HepG2 (cell line): ENCODE data around the gene ATXN1L. TPM values are rescaled to one million over a fixed set of nuclear protein-coding genes. Genes with fewer than 3 reads are reported as not detected.

ENCODE experiments used
- ASH2L ChIP-seq: fragments of 300-600, 200-600 bp; sonication (generic); IDR thresholded peaks from 2 replicates; pipeline ENCODE4 v1.7.0; 2017; ENCODE audit warnings: low read depth, mild to moderate bottlenecking, moderate library complexity, mixed read lengths, low read length; ENCODE audit not compliant: insufficient read length
- DNMT1 ChIP-seq: sonication (generic); formaldehyde crosslinking; IDR thresholded peaks from 2 replicates; pipeline ENCODE4 v1.5.1; 2020; ENCODE audit warnings: mild to moderate bottlenecking, missing genetic modification reagents
- GZF1 ChIP-seq: sonication (generic); formaldehyde crosslinking; IDR thresholded peaks from 2 replicates; pipeline ENCODE4 v1.5.1; 2020; ENCODE audit warnings: mild to moderate bottlenecking, missing genetic modification reagents
- JDP2 ChIP-seq: sonication (generic); formaldehyde crosslinking; IDR thresholded peaks from 2 replicates; pipeline ENCODE4 v1.8.1; 2022; ENCODE audit warnings: missing genetic modification reagents, borderline replicate concordance
- MZF1 ChIP-seq: sonication (generic); formaldehyde crosslinking; IDR thresholded peaks from 2 replicates; pipeline ENCODE4 v1.8.1; 2023; ENCODE audit warnings: mild to moderate bottlenecking, missing genetic modification reagents, borderline replicate concordance
- NCOA1 ChIP-seq: sonication (generic); formaldehyde crosslinking; IDR thresholded peaks from 2 replicates; pipeline ENCODE4 v1.9.0; 2021; ENCODE audit warnings: missing genetic modification reagents
- PLRG1 ChIP-seq: fragments of 450-650 bp; conservative IDR thresholded peaks from 2 replicates; pipeline ENCODE4 v1.6.1; 2016
- REL ChIP-seq: sonication (generic); formaldehyde crosslinking; conservative IDR thresholded peaks from 2 replicates; pipeline ENCODE4 v1.8.0; 2022; ENCODE audit warnings: mild to moderate bottlenecking, missing genetic modification reagents, moderate library complexity
- SP140L ChIP-seq: sonication (generic); formaldehyde crosslinking; IDR thresholded peaks from 2 replicates; pipeline ENCODE4 v1.4.0; 2020; ENCODE audit warnings: missing genetic modification reagents, borderline replicate concordance
- TAF1 ChIP-seq: sonication (generic); formaldehyde crosslinking; IDR thresholded peaks from 2 replicates; pipeline ENCODE4 v1.4.0; 2020; ENCODE audit warnings: missing genetic modification reagents
- ZBTB42 ChIP-seq: sonication (generic); formaldehyde crosslinking; IDR thresholded peaks from 2 replicates; pipeline ENCODE4 v1.5.0; 2020; ENCODE audit warnings: mild to moderate bottlenecking, missing genetic modification reagents
- ZNF138 ChIP-seq: sonication (generic); formaldehyde crosslinking; IDR thresholded peaks from 2 replicates; pipeline ENCODE4 v1.5.0; 2020; ENCODE audit warnings: mild to moderate bottlenecking, low read depth, missing genetic modification reagents
- ZNF329 ChIP-seq: sonication (generic); formaldehyde crosslinking; IDR thresholded peaks from 2 replicates; pipeline ENCODE4 v1.9.0; 2021; ENCODE audit warnings: low read depth, mild to moderate bottlenecking, missing genetic modification reagents
- ZNF333 ChIP-seq: sonication (generic); formaldehyde crosslinking; IDR thresholded peaks from 2 replicates; pipeline ENCODE4 v1.4.0; 2020; ENCODE audit warnings: mild to moderate bottlenecking, missing genetic modification reagents, borderline replicate concordance
- ZNF547 ChIP-seq: sonication (generic); formaldehyde crosslinking; IDR thresholded peaks from 2 replicates; pipeline ENCODE4 v1.5.1; 2020; ENCODE audit warnings: mild to moderate bottlenecking, missing genetic modification reagents
- ZNF75D ChIP-seq: sonication (generic); formaldehyde crosslinking; IDR thresholded peaks from 2 replicates; pipeline ENCODE4 v1.8.1; 2023; ENCODE audit warnings: missing genetic modification reagents, mild to moderate bottlenecking, borderline replicate concordance
- polyA plus RNA-seq, 8 experiments: library from polyadenylated mRNA; depleted of rRNA in 3 of 8; stranded (reverse) in 7 of 8; unstranded in 1 of 8; fragments of >200 nt; fragmentation: Illumina TruSeq in 4 of 8; extraction: Trizol in 4 of 8; gene quantifications; 2 replicates each; pipeline versions ENCODE4 v1.2.1 to v1.2.3, GENCODE V29; 2011 to 2016; ENCODE audit warnings: low read depth in 4 of 8, missing spikeins in 1 of 8, mixed read lengths in 1 of 8; ENCODE audit not compliant: insufficient read depth in 1 of 8
- total RNA-seq, 5 experiments: library from RNA; depleted of rRNA; stranded (reverse); fragments of >200 nt; fragmentation: Illumina TruSeq; extraction: Trizol; gene quantifications; 2 replicates each; pipeline ENCODE4 v1.2.3, GENCODE V29; 2016; ENCODE audit warnings: low read depth in 1 of 5
- TF ChIP-seq, protein P1 (sequence below): sonication (generic); formaldehyde crosslinking; IDR thresholded peaks from 2 replicates; pipeline ENCODE4 v1.4.0; 2020; ENCODE audit warnings: mild to moderate bottlenecking, low read depth, missing genetic modification reagents
- TF ChIP-seq, protein P2 (sequence below): sonication (generic); formaldehyde crosslinking; IDR thresholded peaks from 2 replicates; pipeline ENCODE4 v1.4.0; 2020; ENCODE audit warnings: missing genetic modification reagents, borderline replicate concordance
- TF ChIP-seq, protein P3 (sequence below): sonication (generic); formaldehyde crosslinking; IDR thresholded peaks from 2 replicates; pipeline ENCODE4 v1.5.0; 2020; ENCODE audit warnings: missing genetic modification reagents
- TF ChIP-seq, protein P4 (sequence below): sonication (generic); formaldehyde crosslinking; IDR thresholded peaks from 2 replicates; pipeline ENCODE4 v1.4.0; 2020; ENCODE audit warnings: missing genetic modification reagents
- TF ChIP-seq, protein P5 (sequence below): sonication (generic); formaldehyde crosslinking; IDR thresholded peaks from 2 replicates; pipeline ENCODE4 v1.8.1; 2023; ENCODE audit warnings: missing genetic modification reagents, mild to moderate bottlenecking, borderline replicate concordance
- TF ChIP-seq, protein P6 (sequence below): sonication (generic); formaldehyde crosslinking; IDR thresholded peaks from 2 replicates; pipeline ENCODE4 v1.8.1; 2023; ENCODE audit warnings: mild to moderate bottlenecking, inconsistent platforms, moderate library complexity, missing genetic modification reagents, borderline replicate concordance

Gene ATXN1L
- total and polyA plus RNA-seq, 2 of the 13 experiments (the other 11 are each of a cell fraction or from before 2014, with no cell fraction given) = 20.0 to 22.4 TPM

DNA sequence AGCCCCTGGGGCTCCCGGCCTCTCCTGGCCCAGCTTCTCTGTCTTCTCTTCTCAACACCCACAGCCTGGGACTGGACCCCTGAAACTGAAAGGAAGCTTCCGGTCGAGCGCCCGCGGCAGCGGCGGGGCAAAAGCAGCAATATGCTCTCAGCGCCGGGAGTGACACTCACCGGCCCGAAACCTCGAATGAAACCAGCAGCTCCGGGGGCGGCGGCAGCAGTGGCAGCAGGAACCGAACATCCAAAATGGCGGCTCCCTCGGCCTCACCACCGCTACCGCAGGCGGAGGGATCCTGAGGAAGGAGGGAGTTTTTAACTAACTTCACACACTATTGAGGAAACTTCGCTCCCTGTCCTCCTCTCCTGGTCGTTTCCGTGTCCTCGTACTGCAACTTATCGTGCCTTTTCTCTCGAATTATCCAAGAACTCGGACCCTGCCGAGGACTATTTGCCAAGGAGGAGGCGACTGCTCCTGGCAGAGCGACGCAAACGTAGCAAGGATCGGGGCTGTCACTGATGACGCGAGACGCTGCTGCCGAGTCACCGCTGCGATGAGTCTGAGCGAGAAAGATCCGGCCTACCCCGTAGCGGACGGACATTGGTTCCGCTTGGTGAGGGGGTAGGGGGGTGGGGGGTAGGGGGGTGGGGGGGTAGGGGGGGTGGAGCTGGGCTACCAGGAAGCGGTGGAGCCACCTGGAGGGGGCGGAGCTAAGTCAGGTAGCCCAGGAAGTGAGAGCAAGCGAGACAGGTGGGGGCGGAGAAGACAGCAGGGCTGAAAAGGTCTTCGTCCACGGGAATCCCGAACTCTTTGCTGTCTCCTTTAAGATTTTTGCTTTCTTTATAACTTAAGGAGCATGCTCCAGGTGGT, 37.0 kb upstream of the ATXN1L start, which contains the start of gene AP1G1 (continued):
- TF ChIP-seq, protein P1, sequence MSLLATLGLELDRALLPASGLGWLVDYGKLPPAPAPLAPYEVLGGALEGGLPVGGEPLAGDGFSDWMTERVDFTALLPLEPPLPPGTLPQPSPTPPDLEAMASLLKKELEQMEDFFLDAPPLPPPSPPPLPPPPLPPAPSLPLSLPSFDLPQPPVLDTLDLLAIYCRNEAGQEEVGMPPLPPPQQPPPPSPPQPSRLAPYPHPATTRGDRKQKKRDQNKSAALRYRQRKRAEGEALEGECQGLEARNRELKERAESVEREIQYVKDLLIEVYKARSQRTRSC (CRISPR knock-in tag) = no peak; the same call in 1 of the 2 replicates
- TF ChIP-seq MZF1 (CRISPR knock-in tag) (peak; percentile 10; the same call in 1 of the 2 replicates), DNMT1 (CRISPR knock-in tag) (no peak), ZNF329 (CRISPR knock-in tag) (peak; percentile 81; the same call in 1 of the 2 replicates), ZNF138 (no peak), PLRG1 (no peak), SP140L (CRISPR knock-in tag) (no peak; the same call in 1 of the 2 replicates), ZNF333 (peak; percentile 97), REL (CRISPR knock-in tag) (no peak), ZBTB42 (peak; percentile 36; the same call in 1 of the 2 replicates), NCOA1 (no peak), GZF1 (CRISPR knock-in tag) (peak; percentile 72), TAF1 (CRISPR knock-in tag) (peak; percentile 97), ASH2L (peak; percentile 100), ZNF547 (CRISPR knock-in tag) (no peak), ZNF75D (CRISPR knock-in tag) (no peak), JDP2 (CRISPR knock-in tag) (no peak)
- TF ChIP-seq, protein P2, sequence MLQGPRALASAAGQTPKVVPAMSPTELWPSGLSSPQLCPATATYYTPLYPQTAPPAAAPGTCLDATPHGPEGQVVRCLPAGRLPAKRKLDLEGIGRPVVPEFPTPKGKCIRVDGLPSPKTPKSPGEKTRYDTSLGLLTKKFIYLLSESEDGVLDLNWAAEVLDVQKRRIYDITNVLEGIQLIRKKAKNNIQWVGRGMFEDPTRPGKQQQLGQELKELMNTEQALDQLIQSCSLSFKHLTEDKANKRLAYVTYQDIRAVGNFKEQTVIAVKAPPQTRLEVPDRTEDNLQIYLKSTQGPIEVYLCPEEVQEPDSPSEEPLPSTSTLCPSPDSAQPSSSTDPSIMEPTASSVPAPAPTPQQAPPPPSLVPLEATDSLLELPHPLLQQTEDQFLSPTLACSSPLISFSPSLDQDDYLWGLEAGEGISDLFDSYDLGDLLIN = 0 out of 2 replicates have a peak, but pooled peaks have one; percentile 11
- TF ChIP-seq, protein P3, sequence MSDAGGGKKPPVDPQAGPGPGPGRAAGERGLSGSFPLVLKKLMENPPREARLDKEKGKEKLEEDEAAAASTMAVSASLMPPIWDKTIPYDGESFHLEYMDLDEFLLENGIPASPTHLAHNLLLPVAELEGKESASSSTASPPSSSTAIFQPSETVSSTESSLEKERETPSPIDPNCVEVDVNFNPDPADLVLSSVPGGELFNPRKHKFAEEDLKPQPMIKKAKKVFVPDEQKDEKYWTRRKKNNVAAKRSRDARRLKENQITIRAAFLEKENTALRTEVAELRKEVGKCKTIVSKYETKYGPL (CRISPR knock-in tag) = peak; percentile 57; the same call in 1 of the 2 replicates
- TF ChIP-seq, protein P4, sequence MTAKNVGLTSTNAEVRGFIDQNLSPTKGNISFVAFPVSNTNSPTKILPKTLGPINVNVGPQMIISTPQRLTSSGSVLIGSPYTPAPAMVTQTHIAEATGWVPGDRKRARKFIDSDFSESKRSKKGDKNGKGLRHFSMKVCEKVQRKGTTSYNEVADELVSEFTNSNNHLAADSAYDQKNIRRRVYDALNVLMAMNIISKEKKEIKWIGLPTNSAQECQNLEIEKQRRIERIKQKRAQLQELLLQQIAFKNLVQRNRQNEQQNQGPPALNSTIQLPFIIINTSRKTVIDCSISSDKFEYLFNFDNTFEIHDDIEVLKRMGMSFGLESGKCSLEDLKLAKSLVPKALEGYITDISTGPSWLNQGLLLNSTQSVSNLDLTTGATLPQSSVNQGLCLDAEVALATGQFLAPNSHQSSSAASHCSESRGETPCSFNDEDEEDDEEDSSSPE (CRISPR knock-in tag) = peak; percentile 53
- TF ChIP-seq, protein P5, sequence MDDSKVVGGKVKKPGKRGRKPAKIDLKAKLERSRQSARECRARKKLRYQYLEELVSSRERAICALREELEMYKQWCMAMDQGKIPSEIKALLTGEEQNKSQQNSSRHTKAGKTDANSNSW = no peak; the same call in none of the 2 replicates
- TF ChIP-seq, protein P6, sequence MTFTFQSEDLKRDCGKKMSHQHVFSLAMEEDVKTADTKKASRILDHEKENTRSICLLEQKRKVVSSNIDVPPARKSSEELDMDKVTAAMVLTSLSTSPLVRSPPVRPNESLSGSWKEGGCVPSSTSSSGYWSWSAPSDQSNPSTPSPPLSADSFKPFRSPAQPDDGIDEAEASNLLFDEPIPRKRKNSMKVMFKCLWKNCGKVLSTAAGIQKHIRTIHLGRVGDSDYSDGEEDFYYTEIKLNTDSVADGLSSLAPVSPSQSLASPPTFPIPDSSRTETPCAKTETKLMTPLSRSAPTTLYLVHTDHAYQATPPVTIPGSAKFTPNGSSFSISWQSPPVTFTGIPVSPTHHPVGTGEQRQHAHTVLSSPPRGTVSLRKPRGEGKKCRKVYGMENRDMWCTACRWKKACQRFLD (CRISPR knock-in tag) = 0 out of 2 replicates have a peak, but pooled peaks have one; percentile 86
